Measurements from ENCODE around the gene ACYP2.
"Not testable (repeated sequence)": the region's sequence is repeated elsewhere in the genome, so short reads cannot be mapped to it uniquely, and the experiment has no call there.

Gene ACYP2

DNA sequence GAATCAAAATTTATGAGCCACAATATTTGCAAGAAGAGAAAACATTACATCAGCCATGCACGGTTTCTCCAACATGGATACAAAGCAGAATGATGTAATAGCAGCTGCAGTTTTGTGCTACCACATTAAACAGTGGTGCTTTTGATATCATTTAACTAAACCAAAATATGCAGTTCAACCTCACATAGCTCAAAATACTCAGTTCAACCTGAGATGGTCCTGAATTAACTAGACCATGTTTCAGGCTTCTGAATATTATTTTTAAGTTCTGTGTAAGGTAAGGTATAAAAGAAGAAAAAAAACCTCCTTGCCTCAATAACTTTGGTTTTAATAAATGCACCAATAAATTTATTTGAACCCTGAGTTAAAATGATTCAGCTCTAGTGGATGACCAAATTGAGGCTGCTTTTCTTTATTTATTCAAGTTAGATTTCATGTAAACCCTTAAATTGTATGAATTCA lies 159.4 kb downstream of the ACYP2 start:
- no peak for DNase-seq

DNA sequence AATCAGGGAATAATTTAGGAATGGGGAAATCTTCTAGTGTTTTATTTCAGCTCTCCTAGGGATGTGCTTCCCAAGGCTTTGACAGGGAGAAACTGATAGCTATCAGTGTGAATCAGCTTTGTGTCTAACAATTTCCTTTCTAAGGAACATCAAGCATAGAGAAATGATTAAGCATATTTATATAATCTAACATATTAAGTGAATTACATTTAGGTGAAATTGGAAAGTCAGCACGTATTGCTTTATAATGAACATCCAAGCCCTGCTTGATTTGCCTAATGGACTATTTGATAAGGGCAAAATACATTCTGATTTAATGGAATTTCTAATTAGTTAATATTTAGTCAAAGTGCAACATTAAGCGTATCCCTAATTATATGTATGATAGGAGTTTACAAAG lies 160.1 kb downstream of the ACYP2 start:
- DNase-seq = no peak

DNA sequence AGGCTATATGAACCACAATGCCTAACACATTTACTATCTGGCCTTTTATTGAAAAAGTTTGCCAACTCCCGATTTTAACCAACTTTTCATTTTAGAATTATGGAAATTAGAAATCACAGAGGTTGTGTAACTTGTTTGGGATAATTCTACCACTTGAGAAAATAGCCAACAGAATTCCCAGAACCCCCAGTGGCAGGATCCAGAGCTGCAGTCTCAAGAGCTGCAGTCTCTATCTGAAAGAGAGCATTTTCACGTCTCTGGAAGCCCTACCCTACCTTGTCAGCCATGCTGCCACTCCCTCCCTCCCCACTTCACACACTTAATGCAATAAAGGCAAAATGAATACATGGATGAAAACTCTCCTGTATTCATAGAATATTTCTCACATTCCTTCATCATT lies 164.0 kb downstream of the ACYP2 start:
- DNase-seq = no peak

DNA sequence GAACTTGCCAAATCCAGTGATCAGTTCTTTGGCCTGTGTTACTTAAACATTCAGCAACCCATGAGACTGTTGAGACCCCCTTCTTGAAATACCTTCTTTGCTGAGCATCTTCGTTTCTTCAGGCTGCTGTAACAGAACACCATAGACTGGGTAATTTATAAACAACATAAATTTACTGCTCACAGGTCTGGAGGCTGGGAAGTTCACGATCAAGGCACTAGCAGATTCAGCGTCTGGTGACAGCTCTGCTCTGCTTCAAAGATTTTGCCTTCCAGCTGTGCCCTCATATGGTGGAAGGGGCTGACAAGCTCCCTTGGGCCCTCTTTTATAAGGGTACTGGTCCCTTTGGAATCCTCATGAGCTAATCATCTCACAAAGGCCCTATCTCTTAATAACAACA lies 169.4 kb downstream of the ACYP2 start:
- no peak for DNase-seq

DNA sequence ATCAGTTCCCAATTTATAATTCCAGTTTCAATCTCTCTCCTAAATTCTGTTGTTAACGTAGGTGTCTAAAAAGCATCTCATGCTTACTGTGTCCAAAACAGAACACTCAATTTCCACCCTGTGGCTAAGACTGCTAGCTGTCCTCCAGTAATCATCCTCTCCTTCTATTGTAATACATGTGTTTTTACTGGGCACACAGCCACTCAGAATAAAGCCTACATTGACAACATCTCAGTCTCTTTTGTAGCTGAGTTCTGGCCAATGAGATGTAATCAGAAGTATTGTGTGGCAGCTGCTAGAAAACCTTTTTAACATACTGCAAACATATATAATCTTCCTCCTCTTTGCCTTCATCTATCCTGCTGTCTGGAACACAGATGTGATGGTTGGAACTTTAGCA lies 170.0 kb downstream of the ACYP2 start:
- no peak for DNase-seq

DNA sequence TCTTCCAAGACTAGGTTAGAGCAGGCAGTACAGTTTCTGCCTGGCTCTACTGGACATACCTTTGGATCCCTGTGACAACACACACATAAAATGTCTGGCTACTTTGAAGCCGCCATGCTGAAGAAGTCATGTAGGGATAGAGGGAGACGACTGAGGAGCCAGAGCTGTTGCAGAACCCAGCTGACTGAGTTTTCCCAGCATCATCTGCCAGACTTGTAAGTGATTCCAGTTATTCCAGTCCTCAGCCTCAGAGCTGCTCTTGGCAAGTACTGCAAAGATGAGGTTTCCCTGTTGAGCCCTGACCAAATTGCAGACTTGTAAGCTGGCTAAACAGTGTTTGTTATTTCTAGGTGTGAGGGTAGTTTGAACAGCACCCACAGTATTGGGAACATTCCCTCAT lies 172.1 kb downstream of the ACYP2 start:
- DNase-seq = no peak

DNA sequence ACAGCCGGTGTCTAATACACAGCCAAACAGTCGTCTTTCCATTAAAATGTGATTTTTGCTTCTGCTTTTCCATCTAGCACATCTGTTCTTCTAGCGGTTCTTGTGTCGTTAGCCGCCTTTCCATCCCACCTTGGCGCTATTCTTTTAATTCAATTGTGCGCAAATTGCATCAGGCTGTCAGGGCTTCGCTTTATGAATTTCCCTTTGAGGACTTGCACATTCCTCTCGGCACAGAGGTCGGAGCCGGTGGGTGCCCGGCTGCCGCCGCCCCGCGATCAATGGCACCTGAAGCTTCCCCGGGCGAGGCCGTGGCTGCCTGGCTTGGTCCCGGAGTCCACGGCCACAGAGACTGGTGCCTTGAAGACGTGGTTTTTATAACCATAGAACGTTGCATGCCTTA lies 174.5 kb downstream of the ACYP2 start:
- no peak for DNase-seq

DNA sequence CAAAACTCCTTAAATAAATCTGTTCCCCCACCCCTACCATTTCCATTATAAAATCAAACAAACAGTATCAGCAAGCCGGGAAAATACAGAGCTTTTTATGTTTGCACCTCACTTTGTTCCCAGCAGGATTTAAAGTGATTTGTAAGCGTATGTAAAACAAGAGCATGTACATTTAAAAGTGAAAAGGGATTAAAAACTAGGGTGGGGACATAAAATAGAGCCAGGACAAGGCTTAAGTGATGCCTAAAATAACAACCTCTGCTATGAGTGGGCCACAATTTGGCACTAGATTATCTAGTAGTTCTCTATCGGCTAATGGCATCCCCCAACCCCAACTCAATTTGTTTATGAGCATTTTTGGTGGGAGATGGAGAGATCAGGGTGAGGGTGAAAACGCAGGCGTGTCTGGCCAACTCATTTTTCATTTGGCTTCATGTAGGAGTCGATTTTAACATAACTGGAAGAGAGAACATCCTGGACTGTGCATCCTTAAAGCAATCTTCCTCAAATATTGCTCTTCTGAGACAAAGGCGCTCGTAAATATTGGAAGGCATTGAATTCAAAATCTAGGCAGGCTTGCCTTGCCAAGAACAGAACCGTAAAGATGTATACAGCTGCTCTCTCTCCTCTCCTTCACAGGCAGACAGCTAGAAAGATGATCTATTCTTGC lies 175.1 kb downstream of the ACYP2 start:
- DNase-seq = no peak

DNA sequence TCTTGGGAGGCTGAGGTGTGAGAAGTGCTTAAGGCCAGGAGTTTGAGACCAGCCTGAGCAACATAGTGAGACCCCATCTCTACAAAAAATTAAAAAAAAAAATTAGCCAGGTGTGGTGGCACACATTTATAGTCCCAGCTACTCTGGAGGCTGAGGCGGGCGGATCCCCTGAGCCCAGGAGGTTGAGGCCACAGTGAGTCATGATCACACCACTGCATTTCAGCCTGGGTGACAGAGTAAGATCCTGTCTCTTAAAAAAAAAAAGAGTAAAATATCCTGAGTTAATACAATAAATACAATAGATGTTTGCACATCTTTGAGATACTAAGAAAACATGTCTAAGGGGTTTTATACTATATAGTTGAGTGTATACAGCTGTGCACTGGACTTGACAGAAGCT lies 179.2 kb downstream of the ACYP2 start:
- not testable (repeated sequence) for DNase-seq

DNA sequence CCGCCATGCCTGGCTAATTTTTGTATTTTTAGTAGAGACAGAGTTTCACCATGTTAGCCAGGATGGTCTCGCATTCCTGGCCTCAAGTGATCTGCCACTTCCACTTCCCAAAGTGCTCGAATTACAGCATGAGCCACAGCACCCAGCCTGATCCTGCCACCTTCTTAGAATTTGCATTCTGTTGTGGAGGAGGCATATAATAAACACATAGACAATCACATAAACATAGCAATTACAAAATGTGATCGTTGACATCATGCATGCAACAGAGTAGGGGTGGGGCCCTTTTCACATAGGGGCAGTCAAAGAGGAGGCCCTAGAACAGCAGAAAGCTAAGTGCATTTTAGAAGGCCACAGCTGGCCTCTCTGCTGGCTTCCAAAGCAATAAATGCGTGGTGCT lies 180.5 kb downstream of the ACYP2 start:
- DNase-seq = no peak

DNA sequence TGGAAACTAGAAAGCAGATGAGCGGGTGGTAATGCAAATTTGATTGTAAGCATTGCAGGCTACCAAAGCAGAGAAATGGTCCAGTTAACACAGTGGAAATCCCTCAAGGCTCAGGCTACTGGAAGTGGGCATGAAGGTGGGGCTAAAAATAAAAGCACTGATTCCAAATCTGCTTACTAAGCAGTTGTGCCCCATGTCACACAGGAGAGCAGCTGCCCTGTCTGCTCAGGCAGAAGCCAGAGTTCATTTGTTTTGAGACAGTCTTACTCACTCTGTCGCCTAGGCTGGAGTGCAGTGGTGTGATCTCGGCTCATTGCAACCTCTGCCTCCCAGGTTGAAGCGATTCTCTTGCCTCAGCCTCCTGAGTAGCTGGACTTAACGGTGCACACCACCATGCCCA lies 183.1 kb downstream of the ACYP2 start:
- no peak for DNase-seq

DNA sequence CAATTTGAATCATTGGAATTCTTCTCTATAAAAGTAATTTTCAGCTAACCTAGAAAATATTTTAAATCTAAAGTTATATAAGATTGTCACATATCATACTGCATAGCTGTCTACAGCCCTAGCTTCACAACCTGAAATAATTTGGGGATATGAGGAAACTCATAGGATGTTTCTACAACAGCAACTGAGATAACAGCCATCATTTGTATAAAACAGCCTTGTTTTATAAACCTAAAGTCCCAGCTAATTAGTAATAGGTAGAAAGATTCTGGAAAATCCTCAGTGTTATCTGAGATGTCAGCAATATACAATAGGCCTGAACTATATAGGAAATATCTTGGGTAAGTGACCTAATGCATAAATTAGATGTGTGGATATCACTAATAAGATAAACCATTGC lies 188.2 kb downstream of the ACYP2 start:
- no peak for DNase-seq

DNA sequence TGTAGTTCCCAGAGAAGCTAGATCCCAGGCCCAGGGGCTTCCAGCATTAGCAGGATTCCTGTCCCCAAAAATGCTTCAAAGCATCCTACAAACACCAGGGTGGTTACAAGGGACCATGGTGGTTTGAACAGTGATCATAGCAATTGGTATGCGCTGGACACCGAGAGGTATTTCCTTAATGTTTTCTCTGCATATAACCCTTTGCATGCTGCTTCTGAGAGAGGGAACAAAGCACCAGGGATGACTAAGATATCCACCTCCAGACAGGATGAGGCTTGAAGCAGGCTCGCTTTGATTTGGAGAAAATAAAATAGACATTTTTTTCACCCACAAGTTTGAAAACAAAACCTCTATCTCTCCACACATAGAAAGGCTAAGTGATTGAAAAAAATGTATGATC lies 191.1 kb downstream of the ACYP2 start:
- DNase-seq = no peak

DNA sequence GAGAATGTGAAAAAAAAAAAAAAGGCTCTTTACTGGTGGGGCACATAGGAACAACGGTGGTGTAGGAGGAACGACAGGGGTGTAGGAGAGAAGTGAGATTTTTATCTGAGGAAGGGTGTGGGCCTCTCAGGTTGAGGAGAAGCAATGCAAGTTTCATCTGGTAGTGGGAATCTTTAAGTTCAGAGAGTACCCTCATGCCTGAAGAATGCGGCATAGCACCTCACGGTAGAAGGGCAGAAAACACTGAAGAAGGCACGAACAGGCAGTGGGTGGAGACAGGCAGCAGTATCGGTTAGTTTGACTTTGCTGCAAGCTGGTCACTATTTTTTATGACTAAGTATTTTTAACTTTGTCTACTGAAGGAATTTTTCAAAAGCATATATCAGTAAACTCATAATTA lies 192.8 kb downstream of the ACYP2 start:
- no peak for DNase-seq

DNA sequence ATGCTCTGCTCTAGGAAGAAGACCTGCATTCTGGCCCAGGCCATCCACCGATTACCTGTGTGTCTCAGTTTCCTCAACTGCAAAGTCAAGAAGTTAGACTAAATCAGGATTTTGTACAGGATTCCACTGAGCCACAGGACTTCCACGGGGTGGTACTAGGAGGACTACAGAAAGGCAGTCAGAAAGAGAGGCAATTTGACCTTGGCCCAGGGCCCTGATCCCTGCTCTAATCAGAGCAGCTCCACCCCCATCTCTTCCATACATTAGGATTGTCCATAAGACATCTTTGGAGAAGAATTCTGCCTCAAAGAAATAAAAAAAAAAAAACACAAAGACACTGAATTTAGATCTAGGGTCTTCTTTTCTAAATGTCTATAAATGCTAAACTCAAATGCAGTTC lies 193.4 kb downstream of the ACYP2 start:
- no peak for DNase-seq

DNA sequence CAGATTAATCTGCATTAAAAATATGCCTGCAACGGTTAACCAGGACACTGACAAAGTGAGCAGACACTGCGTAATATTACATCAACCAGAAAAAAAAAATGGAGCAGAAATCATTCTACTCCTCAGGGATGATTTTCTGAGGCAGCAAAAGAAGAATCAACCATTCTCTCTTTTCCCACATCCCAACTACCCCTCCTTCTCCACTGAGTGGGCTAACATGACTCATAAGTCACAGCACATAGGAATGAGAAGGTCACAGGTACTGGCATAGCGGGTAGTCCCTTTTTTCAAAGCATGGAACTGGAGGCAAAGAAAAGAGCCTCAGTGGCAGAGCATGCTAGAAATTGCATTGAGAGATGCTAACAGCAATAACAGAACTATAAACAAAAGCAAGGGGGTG lies 194.9 kb downstream of the ACYP2 start:
- no peak for DNase-seq

DNA sequence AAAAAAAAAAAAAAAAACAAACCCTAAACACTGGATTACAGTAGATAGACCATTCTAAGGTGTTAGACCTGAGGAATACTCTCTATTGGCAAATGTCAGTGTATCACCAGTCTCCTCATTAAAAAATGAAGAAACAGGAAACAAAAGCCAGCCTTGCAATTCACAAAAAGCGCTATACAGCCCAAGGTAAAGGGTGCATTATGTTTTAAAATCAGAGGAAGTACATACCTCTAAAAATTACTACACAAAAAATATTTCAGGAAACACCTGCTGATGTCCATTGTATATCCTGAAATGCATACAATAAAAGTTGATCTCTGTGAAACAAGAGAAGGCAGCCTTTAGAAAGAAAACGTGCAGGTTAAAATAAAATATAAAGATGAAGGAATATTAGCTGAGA lies 195.5 kb downstream of the ACYP2 start:
- no peak for DNase-seq

DNA sequence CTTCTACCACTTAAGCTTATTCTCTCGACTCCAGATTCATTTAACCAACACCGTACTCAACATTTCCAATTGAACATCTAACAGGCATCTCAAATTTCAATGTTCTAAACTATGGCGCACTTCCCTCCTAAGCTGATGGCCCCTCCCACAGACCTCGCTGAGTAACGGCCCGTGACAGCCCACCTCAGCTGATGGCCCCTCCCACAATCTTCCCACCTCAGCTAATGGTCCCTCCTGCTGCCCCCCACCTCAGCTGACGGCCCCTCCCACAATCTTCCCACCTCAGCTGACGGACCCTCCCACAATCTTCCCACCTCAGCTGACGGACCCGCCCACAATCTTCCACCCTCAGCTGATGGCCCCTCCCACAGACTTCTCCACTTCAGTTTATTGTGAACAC lies 197.7 kb downstream of the ACYP2 start:
- no peak for DNase-seq

DNA sequence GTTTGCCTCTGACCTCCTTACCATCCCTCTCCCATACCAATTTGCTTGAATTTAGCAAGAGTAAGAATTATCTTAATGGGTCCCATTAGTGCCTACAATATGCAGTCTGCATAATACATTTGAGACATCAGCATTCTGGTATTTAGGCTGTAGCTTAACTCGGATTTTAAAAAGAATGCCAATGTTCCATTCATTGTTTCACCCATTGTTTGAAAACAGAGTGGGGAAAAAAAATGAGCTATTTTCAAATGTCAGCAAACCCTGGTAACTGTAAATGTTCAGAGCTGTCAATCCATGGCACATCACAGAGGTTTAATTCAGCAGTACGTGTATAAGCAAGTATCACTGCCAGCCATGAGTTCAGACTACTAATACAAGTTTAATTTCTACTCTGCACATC lies 202.6 kb downstream of the ACYP2 start:
- DNase-seq = no peak

DNA sequence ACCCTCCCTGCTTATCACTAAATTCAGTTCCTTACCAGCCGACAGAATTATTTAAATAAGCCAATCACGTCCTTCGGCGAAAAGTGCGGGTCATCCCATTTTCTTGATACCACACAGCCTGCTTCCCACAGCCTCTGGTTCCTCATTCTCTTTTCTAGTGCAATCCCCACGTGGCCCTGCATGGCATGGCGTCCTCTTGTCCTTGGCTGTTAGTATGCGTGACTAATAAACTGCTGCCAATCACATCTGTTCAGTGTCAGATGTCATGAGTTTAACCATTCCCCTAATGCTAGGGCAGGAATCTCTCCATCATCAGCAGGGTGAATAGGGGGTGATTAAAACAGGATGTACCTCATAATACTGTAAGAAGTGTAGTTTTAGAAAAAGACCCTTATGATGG lies 203.4 kb downstream of the ACYP2 start:
- DNase-seq = no peak

DNA sequence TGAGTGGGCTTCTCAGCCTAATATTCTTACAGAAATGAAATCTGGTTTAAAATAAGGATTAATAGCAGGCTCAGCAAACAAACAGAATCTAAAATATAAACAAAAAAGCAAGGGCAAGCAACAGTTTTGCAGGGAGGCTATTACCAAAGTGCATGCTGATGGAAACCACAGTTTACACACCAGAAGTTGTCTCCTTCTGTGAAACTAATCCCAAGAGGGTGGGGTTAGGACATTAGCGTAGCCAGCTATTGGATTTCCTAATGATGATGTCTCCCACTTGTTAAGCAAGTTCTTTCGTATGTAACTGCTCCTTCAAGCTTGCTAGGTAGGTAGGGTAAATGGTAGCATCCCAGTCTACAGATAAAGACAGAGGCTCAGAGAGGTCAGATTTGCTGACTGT lies 205.6 kb downstream of the ACYP2 start:
- no peak for DNase-seq

DNA sequence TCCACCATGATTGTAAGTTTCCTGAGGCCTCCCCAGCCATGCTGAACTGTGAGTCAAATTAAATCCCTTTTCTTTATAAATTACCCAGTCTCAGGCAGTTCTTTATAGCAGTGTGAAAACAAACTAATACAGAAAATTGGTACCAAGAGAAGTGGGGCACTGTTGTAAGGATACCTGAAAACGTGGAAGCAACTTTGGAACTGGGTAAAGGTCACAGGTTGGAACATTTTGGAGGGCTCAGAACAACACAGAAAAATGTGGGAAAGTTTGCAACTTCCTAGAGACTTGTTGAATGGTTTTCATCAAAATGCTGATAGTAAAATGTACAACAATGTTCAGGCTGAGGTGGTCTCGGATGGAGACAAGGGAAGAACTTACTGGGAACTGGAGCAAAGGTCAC lies 209.1 kb downstream of the ACYP2 start:
- DNase-seq = not testable (repeated sequence)

DNA sequence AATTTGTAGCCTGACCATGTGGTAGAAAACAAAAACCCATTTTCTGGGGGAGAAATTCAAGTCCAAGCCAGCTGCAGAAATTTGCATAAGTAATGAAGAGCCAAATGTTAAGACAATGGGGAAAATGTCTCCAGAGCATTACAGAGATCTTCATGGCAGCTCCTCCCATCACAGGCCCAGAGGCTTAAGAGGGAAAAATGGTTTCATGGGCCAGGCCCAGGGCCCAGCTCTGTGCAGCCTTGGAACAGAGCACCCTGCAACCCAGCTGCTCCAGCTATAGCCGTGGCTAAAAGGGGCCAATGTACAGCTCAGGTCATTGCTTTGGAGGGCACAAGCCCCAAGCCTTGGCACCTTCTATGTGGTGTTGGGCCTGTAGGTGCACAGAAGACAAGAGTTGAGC lies 209.7 kb downstream of the ACYP2 start:
- no peak for DNase-seq

DNA sequence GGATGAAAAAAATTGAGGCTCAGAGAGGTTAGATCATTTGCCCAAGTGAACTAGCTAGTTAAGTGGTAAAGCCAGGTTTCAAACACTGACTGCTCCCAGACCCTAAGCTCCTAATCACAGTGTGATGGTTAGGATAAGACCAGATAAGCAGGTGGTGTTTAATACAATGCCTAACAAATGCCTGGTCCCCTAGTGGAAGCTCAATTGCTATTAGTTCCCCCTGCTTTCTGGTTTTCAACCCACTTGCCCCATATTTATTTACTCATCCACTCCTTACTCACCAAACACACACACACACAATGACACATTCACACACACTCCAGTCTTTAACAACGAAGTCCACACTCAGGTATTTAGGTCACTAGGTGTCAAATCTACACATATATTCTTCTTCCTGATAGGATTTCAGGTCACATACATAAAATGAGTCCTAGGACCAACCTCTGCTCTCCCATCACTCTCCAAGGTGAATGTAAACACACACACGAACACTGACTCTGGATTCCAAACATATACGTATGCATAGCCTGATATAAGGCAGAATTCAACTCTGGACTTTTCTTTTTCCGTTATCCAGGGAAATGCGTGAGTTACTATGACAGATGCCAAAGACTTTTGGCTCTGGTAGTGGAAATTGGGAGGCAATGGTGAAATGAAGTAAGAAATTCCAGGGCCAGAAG lies 214.2 kb downstream of the ACYP2 start:
- no peak for DNase-seq
